Stomach smooth muscle (tissue), 2 donors: ENCODE results near the gene CPHXL2.

Experiments used
- H3K27ac ChIP-seq: one replicate; pipeline ENCODE4 v1.7.0; 2013; ENCODE audit warnings: mild to moderate bottlenecking, low read length, inconsistent platforms
- H3K27me3 ChIP-seq, 2 donors: one replicate each; pipeline ENCODE4 v1.7.0; 2013; ENCODE audit warnings: low read length in 2 of 2; ENCODE audit not compliant: insufficient read depth in 2 of 2, control insufficient read depth in 1 of 2
- H3K36me3 ChIP-seq, 2 donors: one replicate each; pipeline ENCODE4 v1.7.0; 2013; ENCODE audit warnings: low read length in 2 of 2; ENCODE audit not compliant: control insufficient read depth in 2 of 2, insufficient read depth in 2 of 2
- H3K4me1 ChIP-seq: one replicate; pipeline ENCODE4 v1.7.0; 2013; ENCODE audit warnings: low read length; ENCODE audit not compliant: control insufficient read depth, insufficient read depth
- H3K4me3 ChIP-seq, 2 donors: one replicate each; pipeline ENCODE4 v1.7.0; 2013; ENCODE audit warnings: low read length in 2 of 2
- H3K9ac ChIP-seq, 2 donors: one replicate each; pipeline ENCODE4 v1.7.0; 2013; ENCODE audit warnings: low read length in 2 of 2, mild to moderate bottlenecking in 1 of 2
- H3K9me3 ChIP-seq, 2 donors: one replicate each; pipeline ENCODE4 v1.7.0; 2013; ENCODE audit warnings: low read length in 2 of 2; ENCODE audit not compliant: control insufficient read depth in 2 of 2
- donor health status: healthy.
- donor health status: Pancreatic carcinoma.

Gene CPHXL2

DNA sequence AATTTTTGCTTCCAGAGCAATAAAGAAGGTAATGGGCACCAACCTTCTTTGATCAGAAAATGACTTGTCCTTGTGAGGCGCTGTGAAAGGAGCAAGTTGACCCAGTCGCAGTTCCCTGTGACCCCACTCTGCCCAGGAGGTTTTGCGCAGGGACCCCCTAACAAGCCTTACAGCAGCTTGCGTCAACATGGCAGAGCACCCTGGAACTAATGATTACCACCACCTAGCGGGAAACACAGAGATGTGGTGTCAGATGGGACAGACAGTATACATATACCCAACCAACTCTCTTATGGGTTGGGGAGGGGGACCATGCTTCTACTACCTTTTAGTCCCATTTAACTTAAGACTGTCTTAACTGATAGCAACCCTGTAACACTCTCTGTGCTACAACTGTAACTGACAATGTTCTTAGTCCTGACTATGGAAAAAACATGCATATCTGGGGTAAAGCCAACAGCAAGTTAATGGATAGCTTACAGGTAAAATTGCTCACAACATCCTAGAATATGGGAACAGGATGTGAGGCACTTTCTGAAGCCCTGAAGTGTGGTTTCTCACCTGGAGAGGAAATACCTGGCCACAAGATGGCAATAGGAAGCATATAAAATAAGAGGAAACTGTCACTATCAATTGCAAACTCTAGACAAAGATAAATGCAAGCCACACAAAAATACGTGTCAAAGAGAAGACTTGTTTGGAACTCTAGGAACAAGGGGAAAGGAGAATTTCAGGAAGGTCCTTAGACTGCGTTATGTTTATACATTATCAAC, 32.4 kb downstream of the CPHXL2 start:
- no peak overlapping the region for H3K27ac ChIP-seq
- H3K9me3 ChIP-seq = no peaks in the 10 kb centered on the region
- peaks cover 26 to 36% of the 10 kb centered on the region in 2 donors for H3K36me3 ChIP-seq
- H3K9ac ChIP-seq = no peak overlapping the region
- H3K27me3 ChIP-seq = no peaks in the 10 kb centered on the region
- no peak overlapping the region for H3K4me3 ChIP-seq
- H3K4me1 ChIP-seq = peaks cover 11% of the 10 kb centered on the region

DNA sequence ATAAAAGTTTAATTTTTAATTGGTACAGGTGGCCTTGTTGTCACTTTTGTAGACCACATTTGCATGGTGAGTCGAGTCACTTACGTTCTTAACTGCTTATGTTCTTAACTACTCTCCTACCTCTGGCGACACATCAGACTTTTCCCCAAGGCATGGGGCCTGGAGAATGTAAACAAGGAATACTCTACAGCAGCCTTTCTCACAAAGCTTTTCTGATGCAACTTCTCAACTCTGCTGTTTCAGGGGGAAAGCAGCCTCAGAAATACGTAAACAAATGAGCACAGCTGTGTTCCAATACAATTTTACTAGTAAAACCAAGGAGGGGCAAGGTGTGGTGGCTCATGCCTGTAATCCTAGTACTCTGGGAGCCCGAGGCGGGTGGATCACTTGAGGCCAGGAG, 36.2 kb downstream of the CPHXL2 start:
- H3K27ac ChIP-seq = no peak overlapping the region
- peaks cover 44 to 48% of the 10 kb centered on the region in 2 donors for H3K36me3 ChIP-seq
- no peak overlapping the region for H3K4me3 ChIP-seq

DNA sequence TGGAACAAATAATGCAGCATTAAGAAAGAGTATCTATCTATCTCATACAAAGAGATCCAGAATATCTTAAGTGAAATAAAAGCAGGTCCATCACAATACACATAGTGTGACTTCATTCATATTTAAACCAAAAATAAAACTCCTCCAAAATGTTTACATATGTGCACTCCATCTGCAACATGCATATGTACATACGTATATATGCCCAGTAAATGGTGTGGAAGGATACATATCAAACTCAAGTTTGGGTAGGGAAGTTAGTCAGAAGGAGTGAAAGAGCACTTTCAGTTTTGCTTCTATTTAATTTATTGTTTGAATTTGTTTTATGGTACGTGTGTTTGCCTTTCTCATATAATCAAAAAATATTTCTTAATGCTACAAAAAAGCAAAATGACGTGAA, 41.8 kb downstream of the CPHXL2 start:
- H3K27me3 ChIP-seq = no peaks in the 10 kb centered on the region
- no peak overlapping the region for H3K4me3 ChIP-seq
- H3K9me3 ChIP-seq = no peaks in the 10 kb centered on the region
- no peak overlapping the region for H3K9ac ChIP-seq
- no peak overlapping the region for H3K27ac ChIP-seq
- no peaks in the 10 kb centered on the region for H3K4me1 ChIP-seq
- H3K36me3 ChIP-seq = peaks cover 56 to 63% of the 10 kb centered on the region in 2 donors

More for the DNA sequence above, 36.2 kb downstream of the CPHXL2 start:
- Histone ChIP-seq H3K4me1 (no peaks in the 10 kb centered on the region), H3K9me3 (no peaks in the 10 kb centered on the region), H3K9ac (no peak overlapping the region), H3K27me3 (no peaks in the 10 kb centered on the region)

DNA sequence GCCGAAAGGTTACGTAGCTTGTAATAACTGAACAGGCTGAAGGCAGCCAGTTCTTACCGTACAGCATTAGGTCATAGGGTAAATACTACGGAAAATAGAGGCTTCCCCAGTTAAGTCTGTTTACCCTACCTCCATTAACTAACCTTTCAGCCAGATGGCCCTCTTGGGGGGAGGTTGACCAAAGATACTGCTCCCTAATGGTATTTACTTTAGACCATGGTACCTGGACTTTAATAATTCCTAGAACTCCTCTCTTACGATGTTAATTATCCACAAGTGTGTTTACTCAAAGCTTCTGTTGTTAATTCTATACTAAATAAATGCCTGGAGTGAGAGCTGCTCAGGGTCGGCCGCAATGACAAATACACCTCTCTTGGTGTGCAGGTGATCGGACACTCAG, 44.0 kb downstream of the CPHXL2 start:
- Histone ChIP-seq H3K4me1 (no peaks in the 10 kb centered on the region), H3K27me3 (no peaks in the 10 kb centered on the region), H3K27ac (no peak overlapping the region), H3K9ac (no peak overlapping the region), H3K9me3 (no peaks in the 10 kb centered on the region), H3K36me3 (peaks cover 70 to 77% of the 10 kb centered on the region in 2 donors), H3K4me3 (no peak overlapping the region)

DNA sequence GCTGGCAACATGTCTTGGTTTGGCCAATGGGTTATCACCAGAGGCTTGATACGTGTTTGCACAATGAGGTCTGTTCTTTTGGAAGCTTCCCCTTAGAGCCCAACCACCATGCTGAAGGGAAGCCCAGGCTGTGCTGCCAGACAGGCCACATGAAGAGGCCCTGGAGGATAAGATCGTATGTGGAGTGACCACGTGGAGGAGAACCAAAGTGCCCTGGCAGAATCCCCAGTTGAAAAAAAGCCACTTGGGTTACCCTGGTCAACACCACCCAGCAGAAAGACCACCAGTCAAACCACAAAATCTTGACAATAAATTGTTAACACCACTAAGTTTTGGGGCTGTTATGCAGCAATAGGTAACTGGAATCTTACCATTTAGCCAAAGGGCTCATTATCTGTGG, 46.8 kb downstream of the CPHXL2 start:
- H3K4me1 ChIP-seq = no peaks in the 10 kb centered on the region
- peaks cover 65 to 75% of the 10 kb centered on the region in 2 donors for H3K36me3 ChIP-seq
- no peak overlapping the region for H3K4me3 ChIP-seq
- no peak overlapping the region for H3K9ac ChIP-seq
- H3K9me3 ChIP-seq = no peaks in the 10 kb centered on the region
- H3K27ac ChIP-seq = no peak overlapping the region
- no peaks in the 10 kb centered on the region for H3K27me3 ChIP-seq

DNA sequence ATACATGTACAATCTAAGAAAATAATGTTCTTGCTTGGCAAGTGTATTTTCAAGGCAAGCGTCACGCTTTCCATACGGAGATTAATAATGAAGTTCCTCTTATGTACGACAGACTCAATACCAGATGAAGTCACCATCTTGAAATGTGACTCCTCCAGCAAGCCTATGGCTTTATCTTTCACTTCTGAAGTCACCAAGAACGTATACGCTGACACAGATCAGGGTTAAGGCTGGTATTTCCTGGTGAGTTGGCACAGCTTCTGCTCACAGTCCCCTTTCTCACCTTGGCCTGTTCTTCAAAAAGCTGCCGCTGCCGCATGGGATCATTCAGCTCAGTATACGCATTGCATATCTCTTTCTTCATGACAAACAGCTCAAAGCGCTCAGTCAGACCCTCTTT, 47.7 kb downstream of the CPHXL2 start:
- no peak overlapping the region for H3K27ac ChIP-seq
- no peak overlapping the region for H3K9ac ChIP-seq
- peaks cover 61 to 71% of the 10 kb centered on the region in 2 donors for H3K36me3 ChIP-seq

DNA sequence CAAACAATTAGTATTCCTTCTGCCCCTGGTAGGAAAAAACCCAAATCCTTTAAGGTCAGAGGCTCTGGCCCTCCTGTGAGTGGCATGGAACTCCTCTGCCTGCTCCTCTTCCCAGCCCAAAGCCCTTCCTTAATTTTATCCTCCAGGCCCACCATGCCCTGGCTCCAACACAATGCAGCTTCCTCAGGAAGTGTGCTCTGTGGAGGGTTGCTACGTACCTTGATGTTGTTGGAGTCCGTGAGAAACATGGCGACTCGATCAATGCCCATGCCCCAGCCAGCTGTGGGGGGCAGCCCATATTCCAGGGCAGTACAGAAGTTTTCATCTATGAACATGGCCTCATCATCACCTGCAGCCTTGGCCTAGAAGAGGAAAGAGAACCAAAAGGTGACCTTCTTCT, 48.5 kb downstream of the CPHXL2 start:
- Histone ChIP-seq H3K9me3 (no peaks in the 10 kb centered on the region), H3K27me3 (no peaks in the 10 kb centered on the region), H3K4me1 (no peaks in the 10 kb centered on the region), H3K27ac (no peak overlapping the region), H3K9ac (no peak overlapping the region), H3K36me3 (peaks cover 54 to 66% of the 10 kb centered on the region in 2 donors), H3K4me3 (no peak overlapping the region)

More for the DNA sequence above, 47.7 kb downstream of the CPHXL2 start:
- Histone ChIP-seq H3K4me1 (no peaks in the 10 kb centered on the region), H3K27me3 (no peaks in the 10 kb centered on the region), H3K9me3 (no peaks in the 10 kb centered on the region), H3K4me3 (no peak overlapping the region)

DNA sequence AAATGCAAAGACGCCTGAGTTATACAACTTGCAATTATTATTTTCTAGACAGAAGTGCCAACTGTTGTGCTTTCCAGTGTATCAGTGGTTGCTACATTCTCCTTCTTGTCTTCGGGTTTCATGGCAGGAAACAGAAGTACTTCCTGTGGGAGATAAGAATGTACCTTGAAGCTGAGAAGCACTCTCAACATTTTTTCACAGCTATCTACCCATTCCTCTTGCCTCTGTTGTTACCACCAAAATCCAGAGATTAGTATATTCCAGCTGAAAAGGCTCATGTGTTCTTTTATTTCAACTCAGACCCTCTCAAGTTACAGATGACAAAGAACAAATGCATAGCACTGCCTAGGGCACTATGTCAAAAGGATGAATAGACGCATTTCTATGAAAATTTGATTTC, 49.0 kb downstream of the CPHXL2 start:
- Histone ChIP-seq H3K27me3 (no peaks in the 10 kb centered on the region), H3K9ac (no peak overlapping the region), H3K4me3 (no peak overlapping the region), H3K9me3 (no peaks in the 10 kb centered on the region), H3K27ac (no peak overlapping the region), H3K4me1 (no peaks in the 10 kb centered on the region), H3K36me3 (peaks cover 52 to 62% of the 10 kb centered on the region in 2 donors)

DNA sequence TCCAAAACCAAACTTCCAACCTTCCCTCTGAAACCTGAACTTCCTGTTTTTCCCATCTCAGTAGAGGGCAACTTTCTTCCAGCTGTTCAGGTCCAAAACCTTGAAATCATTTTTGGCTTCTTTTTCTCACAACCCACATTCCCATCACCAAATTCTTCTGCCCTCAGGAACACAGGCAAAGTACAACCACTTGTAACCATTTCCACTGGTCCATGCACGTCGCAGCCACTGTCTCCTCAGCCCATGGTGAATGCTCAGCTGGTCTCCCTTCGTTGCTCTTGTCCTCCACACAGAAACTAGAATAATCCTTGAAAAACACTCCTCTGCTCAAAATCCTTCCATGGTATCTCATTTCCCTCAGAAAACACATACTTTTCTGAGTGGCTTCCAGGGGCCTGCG, 50.0 kb downstream of the CPHXL2 start:
- H3K9me3 ChIP-seq = no peaks in the 10 kb centered on the region

DNA sequence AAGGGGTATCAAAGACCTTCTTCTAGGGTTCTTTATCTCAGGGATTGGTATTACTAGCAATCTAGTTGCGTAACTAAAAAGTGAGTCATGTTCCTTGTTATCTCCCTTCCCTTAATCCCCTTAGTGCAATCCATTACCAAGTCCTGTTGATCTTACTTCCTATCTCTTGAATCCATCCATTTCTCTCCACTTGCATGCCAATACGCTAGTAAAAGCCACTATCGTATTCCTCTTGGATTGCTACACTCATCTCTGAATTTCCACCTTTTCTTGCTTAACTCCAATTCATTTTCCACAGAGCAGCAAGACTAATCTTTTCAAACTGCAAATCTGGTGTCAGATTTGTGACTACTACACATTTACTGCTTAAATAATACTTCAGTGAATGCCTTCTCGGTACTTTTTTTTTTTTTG, 51.9 kb downstream of the CPHXL2 start:
- H3K36me3 ChIP-seq = peaks cover 33 to 44% of the 10 kb centered on the region in 2 donors

More for the DNA sequence above, 50.0 kb downstream of the CPHXL2 start:
- Histone ChIP-seq H3K9ac (no peak overlapping the region), H3K4me1 (peaks cover 9% of the 10 kb centered on the region), H3K27me3 (no peaks in the 10 kb centered on the region), H3K4me3 (no peak overlapping the region), H3K27ac (no peak overlapping the region), H3K36me3 (peaks cover 43 to 53% of the 10 kb centered on the region in 2 donors)

More for the DNA sequence above, 51.9 kb downstream of the CPHXL2 start:
- H3K27me3 ChIP-seq = no peaks in the 10 kb centered on the region
- H3K4me1 ChIP-seq = peaks cover 13% of the 10 kb centered on the region
- no peak overlapping the region for H3K9ac ChIP-seq
- H3K27ac ChIP-seq = no peak overlapping the region
- no peak overlapping the region for H3K4me3 ChIP-seq
- no peaks in the 10 kb centered on the region for H3K9me3 ChIP-seq
